ENCODE data around the gene IL1R2.

DNA sequence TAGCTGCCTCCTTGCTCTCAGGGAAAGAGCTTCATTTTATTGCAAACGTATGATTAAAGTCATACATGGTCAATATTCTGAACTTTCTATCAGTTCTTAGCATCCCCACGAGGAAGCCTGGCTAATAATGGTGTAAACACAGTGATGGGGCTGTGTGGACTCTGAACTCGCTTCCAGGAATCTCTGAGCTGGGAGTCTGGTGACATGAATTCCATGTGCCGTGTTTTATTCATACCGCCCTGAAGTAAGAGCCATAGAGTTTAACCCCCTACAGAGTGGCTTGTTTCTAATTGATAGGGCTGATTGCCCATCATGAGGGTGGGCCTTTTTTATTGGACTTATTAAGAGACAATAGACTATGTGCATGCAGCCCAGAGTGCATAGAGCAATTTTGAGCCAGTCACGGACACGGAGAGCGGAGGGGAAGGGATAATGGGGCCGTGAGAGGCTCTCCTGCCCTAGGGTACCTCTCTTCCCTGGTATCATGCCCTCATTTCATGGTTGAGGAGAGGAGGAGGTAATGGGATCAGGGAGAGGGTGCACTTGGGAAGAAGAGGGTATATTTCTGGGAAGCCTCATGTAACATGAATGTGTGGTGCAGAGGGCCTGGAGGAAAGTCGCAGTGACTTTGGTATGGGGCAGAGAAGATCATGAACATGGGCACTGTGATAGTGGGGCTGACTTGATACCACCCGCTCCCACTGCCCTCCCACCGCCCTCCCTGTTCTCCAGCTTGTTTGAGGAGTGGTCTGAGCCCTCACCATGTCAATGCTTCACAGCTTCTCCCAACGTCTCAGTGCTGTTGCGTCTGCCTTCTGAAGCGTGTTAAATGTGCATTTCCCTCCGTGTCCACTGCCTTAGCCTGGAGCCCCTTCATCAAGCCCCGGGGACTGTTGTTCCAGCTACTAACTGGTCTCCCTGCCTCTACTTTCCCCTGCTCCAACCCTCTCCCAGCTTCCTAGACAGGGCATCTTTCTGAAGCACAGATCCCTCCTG is 73.2 kb downstream of the IL1R2 start:
- TF ChIP-seq GATA2 (IDR thresholded peaks at IDR 0.05; ENCODE audit: low read depth, low read length) (no peak), GATA3 (IDR thresholded peaks at IDR 0.05; ENCODE audit: low read depth, low read length) (no peak)

Measured in SH-SY5Y (cell line).